GM12864 (cell line): ENCODE data around the gene CHMP5.

ENCODE experiments used
- DNase-seq: peaks from one replicate; pipeline ENCODE4 v3.0.0-alpha.2; 2011; ENCODE audit warnings: low read depth
- H3K4me3 ChIP-seq: 2 replicates; pipeline ENCODE4 v1.5.1; 2011; ENCODE audit warnings: mild to moderate bottlenecking, low read depth, low read length, control low read depth
- CTCF ChIP-seq: IDR thresholded peaks from 2 replicates; pipeline ENCODE4 v1.5.1; 2011; ENCODE audit warnings: low read depth, mild to moderate bottlenecking, moderate library complexity, low read length, control low read depth, inconsistent platforms; ENCODE audit errors: missing control alignments

CHMP5 gene

GRCh38 chr9:33227008-33227398, 37.8 kb upstream of the CHMP5 start:
- no peak overlapping the region for H3K4me3 ChIP-seq
- DNase-seq = no peak
- no peak for TF ChIP-seq CTCF

DNA sequence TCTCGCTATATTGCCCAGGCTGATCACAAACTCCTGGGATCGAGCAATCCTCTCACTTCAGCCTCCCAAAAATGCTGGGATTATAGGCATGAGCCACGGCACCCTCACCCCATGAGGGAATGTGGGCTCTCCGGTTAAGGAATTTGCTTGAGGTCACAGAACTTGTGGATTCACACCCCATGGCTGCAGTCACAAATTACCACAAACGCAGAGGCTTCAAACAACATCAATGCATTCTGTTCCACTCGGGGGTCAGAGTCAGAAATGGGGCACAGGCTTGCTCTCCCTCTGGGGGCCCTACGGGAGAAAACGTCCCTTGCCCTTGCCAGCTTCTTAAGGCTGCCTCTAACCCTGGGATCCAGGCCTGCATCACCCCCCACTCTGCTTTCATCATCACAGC, 37.1 kb upstream of the CHMP5 start:
- no peak for DNase-seq
- H3K4me3 ChIP-seq = no peak overlapping the region
- no peak for TF ChIP-seq CTCF

- H3K4me3 ChIP-seq = no peak overlapping the region
- no peak for DNase-seq
- no peak for TF ChIP-seq CTCF
Measured at GRCh38 chr9:33228606-33229005, 36.2 kb upstream of the CHMP5 start.

DNA sequence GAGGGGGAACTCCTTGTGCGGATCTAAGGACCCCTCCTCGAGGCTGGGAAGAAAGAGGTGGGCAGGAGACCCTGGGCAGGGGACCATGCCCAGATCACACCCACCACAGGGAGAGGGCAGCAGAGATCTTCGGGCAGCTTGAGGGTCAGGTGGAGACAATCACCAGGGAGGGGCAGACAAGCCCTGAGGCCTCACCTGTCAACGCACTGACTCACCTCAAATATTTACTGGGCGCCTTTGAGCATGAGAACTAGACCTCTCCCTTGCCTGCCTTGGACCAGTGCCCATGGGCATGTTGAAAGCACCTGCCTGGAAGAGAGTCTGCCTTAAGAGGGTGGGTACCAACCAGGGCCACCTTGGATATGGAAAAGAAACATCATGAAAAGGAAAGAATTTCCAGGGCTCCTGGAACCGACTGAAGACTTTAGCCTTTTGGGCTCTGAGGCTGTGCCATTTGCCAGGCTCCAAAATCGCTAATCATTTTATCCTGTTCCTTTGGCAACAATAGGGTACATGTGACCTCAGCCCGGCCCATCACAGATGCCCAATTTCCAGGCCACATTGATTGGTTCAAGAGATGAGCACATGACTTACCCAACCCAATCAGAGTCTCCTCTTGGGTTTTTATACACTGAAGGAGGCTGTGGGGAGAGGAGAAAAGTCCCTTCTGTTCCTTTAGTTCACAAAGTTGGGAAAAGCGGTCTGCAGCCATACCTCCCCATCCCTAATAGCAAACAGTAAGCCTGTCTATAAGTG, 35.3 kb upstream of the CHMP5 start:
- no peak for TF ChIP-seq CTCF
- H3K4me3 ChIP-seq = no peak overlapping the region
- DNase-seq = no peak

GRCh38 chr9:33230756-33231622, 33.9 kb upstream of the CHMP5 start:
- no peak for DNase-seq
- TF ChIP-seq CTCF = no peak
- no peak overlapping the region for H3K4me3 ChIP-seq

GRCh38 chr9:33231623-33231942, 33.3 kb upstream of the CHMP5 start:
- TF ChIP-seq CTCF = no peak
- no peak for DNase-seq
- no peak overlapping the region for H3K4me3 ChIP-seq
